ENCODE measurements around the gene GFRA4.

DNA sequence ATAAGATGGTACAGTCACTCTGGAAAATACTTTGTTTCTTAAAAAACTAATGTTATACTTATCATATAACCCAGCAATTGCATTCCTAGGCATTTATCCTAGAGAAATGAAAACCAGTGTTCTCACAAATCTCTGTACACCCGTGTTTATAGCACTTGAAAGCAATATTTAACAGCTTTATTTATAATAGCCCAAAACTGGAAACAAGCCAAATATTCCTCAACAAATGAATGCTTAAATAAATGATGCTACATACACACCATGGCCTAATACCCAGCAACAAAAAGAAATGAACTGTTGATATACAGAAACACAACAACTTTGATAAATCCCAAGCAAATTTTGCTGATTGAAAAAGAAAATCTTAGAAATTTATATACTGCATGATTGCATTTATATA, 51.3 kb downstream of the GFRA4 start:
- TF ChIP-seq POLR2A (IDR thresholded peaks at IDR 0.05) (no peak), POLR2AphosphoS5 (IDR thresholded peaks at IDR 0.05) (no peak), EP300 (IDR thresholded peaks at IDR 0.05) (no peak)
- TF ChIP-seq, protein P1, sequence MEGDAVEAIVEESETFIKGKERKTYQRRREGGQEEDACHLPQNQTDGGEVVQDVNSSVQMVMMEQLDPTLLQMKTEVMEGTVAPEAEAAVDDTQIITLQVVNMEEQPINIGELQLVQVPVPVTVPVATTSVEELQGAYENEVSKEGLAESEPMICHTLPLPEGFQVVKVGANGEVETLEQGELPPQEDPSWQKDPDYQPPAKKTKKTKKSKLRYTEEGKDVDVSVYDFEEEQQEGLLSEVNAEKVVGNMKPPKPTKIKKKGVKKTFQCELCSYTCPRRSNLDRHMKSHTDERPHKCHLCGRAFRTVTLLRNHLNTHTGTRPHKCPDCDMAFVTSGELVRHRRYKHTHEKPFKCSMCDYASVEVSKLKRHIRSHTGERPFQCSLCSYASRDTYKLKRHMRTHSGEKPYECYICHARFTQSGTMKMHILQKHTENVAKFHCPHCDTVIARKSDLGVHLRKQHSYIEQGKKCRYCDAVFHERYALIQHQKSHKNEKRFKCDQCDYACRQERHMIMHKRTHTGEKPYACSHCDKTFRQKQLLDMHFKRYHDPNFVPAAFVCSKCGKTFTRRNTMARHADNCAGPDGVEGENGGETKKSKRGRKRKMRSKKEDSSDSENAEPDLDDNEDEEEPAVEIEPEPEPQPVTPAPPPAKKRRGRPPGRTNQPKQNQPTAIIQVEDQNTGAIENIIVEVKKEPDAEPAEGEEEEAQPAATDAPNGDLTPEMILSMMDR (IDR thresholded peaks at IDR 0.05): no peak

Data from upper lobe of left lung (tissue), 4 donors.